H9 (cell line): ENCODE measurements around the gene PNKD. TPM values are rescaled to one million over a fixed set of nuclear protein-coding genes. Genes with fewer than 3 reads are reported as not detected.

ENCODE experiments used
- DNase-seq: peaks from one replicate; pipeline ENCODE4 v3.0.0-alpha.2; 2017
- H2AFZ ChIP-seq: one replicate; pipeline ENCODE4 v1.6.1; 2013; ENCODE audit warnings: mild to moderate bottlenecking, low read length, control low read depth, moderate library complexity
- H2AK5ac ChIP-seq: 2 replicates; pipeline ENCODE4 v1.6.1; 2013; ENCODE audit warnings: low read length, control low read depth, mixed read lengths; ENCODE audit not compliant: insufficient read length
- H2BK120ac ChIP-seq: one replicate; pipeline ENCODE4 v1.6.1; 2013; ENCODE audit warnings: low read depth, mild to moderate bottlenecking, low read length, control low read depth, inconsistent platforms; ENCODE audit not compliant: poor library complexity, severe bottlenecking
- H2BK12ac ChIP-seq: 2 replicates; pipeline ENCODE4 v1.6.1; 2013; ENCODE audit warnings: low read length, control low read depth, mixed read lengths, low read depth; ENCODE audit not compliant: insufficient read length
- H2BK15ac ChIP-seq: 2 replicates; pipeline ENCODE4 v1.6.1; 2013; ENCODE audit warnings: low read depth, low read length, control low read depth
- H2BK20ac ChIP-seq: one replicate; pipeline ENCODE4 v1.6.1; 2013; ENCODE audit warnings: low read depth, mild to moderate bottlenecking, low read length, control low read depth, inconsistent platforms; ENCODE audit not compliant: poor library complexity, severe bottlenecking
- H2BK5ac ChIP-seq: 2 replicates; pipeline ENCODE4 v1.6.1; 2013; ENCODE audit warnings: low read length, control low read depth, mixed read lengths; ENCODE audit not compliant: insufficient read length
- H3K14ac ChIP-seq: 2 replicates; pipeline ENCODE4 v1.6.1; 2013; ENCODE audit warnings: low read length, control low read depth; ENCODE audit not compliant: insufficient read depth
- H3K18ac ChIP-seq: 2 replicates; pipeline ENCODE4 v1.6.1; 2013; ENCODE audit warnings: low read depth, mild to moderate bottlenecking, mixed read lengths, low read length, control low read depth; ENCODE audit not compliant: insufficient read length
- H3K23ac ChIP-seq: 2 replicates; pipeline ENCODE4 v1.6.1; 2013; ENCODE audit warnings: low read length, control low read depth, mixed read lengths, low read depth; ENCODE audit not compliant: insufficient read length
- H3K23me2 ChIP-seq: 2 replicates; pipeline ENCODE4 v1.6.1; 2013; ENCODE audit warnings: low read depth, mild to moderate bottlenecking, mixed read lengths, low read length, control low read depth; ENCODE audit not compliant: insufficient read length, poor library complexity, severe bottlenecking
- H3K27ac ChIP-seq: 2 replicates; pipeline ENCODE4 v1.5.1; 2013; ENCODE audit warnings: low read length, control low read depth, mixed read lengths, low read depth; ENCODE audit not compliant: insufficient read length
- H3K27me3 ChIP-seq: 2 replicates; pipeline ENCODE4 v1.6.1; 2013; ENCODE audit warnings: low read length, control low read depth, inconsistent platforms; ENCODE audit not compliant: insufficient read depth
- H3K4ac ChIP-seq: 2 replicates; pipeline ENCODE4 v1.6.1; 2013; ENCODE audit warnings: low read depth, mild to moderate bottlenecking, control low read depth, inconsistent platforms, low read length, moderate library complexity
- H3K4me1 ChIP-seq: 2 replicates; pipeline ENCODE4 v1.6.1; 2013; ENCODE audit warnings: low read length, control low read depth, inconsistent platforms; ENCODE audit not compliant: insufficient read depth
- H3K4me2 ChIP-seq: 2 replicates; pipeline ENCODE4 v1.6.1; 2013; ENCODE audit warnings: low read length, control low read depth, mixed read lengths; ENCODE audit not compliant: insufficient read length, insufficient read depth
- H3K56ac ChIP-seq: 2 replicates; pipeline ENCODE4 v1.6.1; 2013; ENCODE audit warnings: low read depth, mild to moderate bottlenecking, mixed read lengths, low read length, control low read depth; ENCODE audit not compliant: insufficient read length
- H3K79me1 ChIP-seq: 2 replicates; pipeline ENCODE4 v1.6.1; 2013; ENCODE audit warnings: low read depth, mild to moderate bottlenecking, moderate library complexity, low read length, control low read depth, inconsistent platforms; ENCODE audit not compliant: insufficient read depth, poor library complexity, severe bottlenecking
- H3K79me2 ChIP-seq: 2 replicates; pipeline ENCODE4 v1.6.1; 2013; ENCODE audit warnings: low read length, control low read depth, inconsistent platforms; ENCODE audit not compliant: insufficient read depth
- H3K9ac ChIP-seq: 2 replicates; pipeline ENCODE4 v1.6.1; 2013; ENCODE audit warnings: low read length, control low read depth, mixed read lengths; ENCODE audit not compliant: insufficient read length; ENCODE audit errors: extremely low read depth
- H3K9me3 ChIP-seq: one replicate; pipeline ENCODE4 v1.6.1; 2013; ENCODE audit warnings: low read depth, low read length, inconsistent platforms; ENCODE audit not compliant: control insufficient read depth
- H3T11ph ChIP-seq: one replicate; pipeline ENCODE4 v1.6.1; 2013; ENCODE audit warnings: mild to moderate bottlenecking, low read length, control low read depth, inconsistent platforms
- H4K20me1 ChIP-seq: one replicate; pipeline ENCODE4 v1.6.1; 2013; ENCODE audit not compliant: control insufficient read depth, insufficient read length, insufficient read depth
- H4K5ac ChIP-seq: 2 replicates; pipeline ENCODE4 v1.6.1; 2013; ENCODE audit warnings: low read depth, mild to moderate bottlenecking, mixed read lengths, low read length, control low read depth; ENCODE audit not compliant: insufficient read length
- H4K8ac ChIP-seq: replicated peaks from 2 replicates; pipeline ENCODE4 v1.6.1; 2013; ENCODE audit warnings: low read length, control low read depth, mixed read lengths, low read depth; ENCODE audit not compliant: insufficient read length
- H4K91ac ChIP-seq: 2 replicates; pipeline ENCODE4 v1.6.1; 2013; ENCODE audit warnings: low read depth, mild to moderate bottlenecking, moderate library complexity, mixed read lengths, low read length, control low read depth; ENCODE audit not compliant: insufficient read length
- H3K27ac Mint-ChIP-seq, 3 experiments: 2 replicates in 2 of 3; 3 replicates in 1 of 3; pipeline ENCODE4 v1.8.0; 2020 to 2021; ENCODE audit warnings: mixed read lengths in 3 of 3, mild to moderate bottlenecking in 1 of 3, moderate library complexity in 1 of 3
- H3K27me3 Mint-ChIP-seq: 2 replicates; pipeline ENCODE4 v1.8.0; 2021; ENCODE audit warnings: low read depth, mild to moderate bottlenecking, moderate library complexity, mixed read lengths
- H3K36me3 Mint-ChIP-seq, 3 experiments: 2 replicates in 2 of 3; 3 replicates in 1 of 3; pipeline ENCODE4 v1.8.0; 2020 to 2021; ENCODE audit warnings: low read depth in 3 of 3, mixed read lengths in 3 of 3; ENCODE audit not compliant: insufficient read depth in 1 of 3
- H3K4me1 Mint-ChIP-seq, 2 experiments: 2 replicates each; pipeline ENCODE4 v1.8.0; 2020; ENCODE audit warnings: mixed read lengths in 2 of 2
- H3K4me3 Mint-ChIP-seq, 2 experiments: 2 replicates in 1 of 2; 3 replicates in 1 of 2; pipeline ENCODE4 v1.8.0; 2020 to 2021; ENCODE audit warnings: mild to moderate bottlenecking in 2 of 2, mixed read lengths in 2 of 2, moderate library complexity in 1 of 2
- H3K9me3 Mint-ChIP-seq, 2 experiments: 2 replicates in 1 of 2; 3 replicates in 1 of 2; pipeline ENCODE4 v1.8.0; 2020; ENCODE audit warnings: mild to moderate bottlenecking in 2 of 2, mixed read lengths in 2 of 2, moderate library complexity in 1 of 2
- CTCF ChIP-seq: fragments of 200-600 bp; sonication (generic); conservative IDR thresholded peaks from 3 replicates; pipeline ENCODE4 v1.8.0; 2021; ENCODE audit warnings: antibody characterized with exemption, mild to moderate bottlenecking
- WGBS: extraction: QIAGEN DNeasy Blood & Tissue Kit; methylation state at CpG from one replicate; pipeline ENCODE4 v1.1.7; 2013; ENCODE audit warnings: missing lambda C conversion rate, low lambda C conversion rate, mixed read lengths; ENCODE audit not compliant: insufficient read length; ENCODE audit errors: extremely low coverage; 5-methylcytosine and 5-hydroxymethylcytosine counted together
- total RNA-seq: library from RNA; stranded (reverse); gene quantifications from 2 replicates; pipeline ENCODE4 v1.2.1, GENCODE V29; 2021

PNKD gene
- total RNA-seq, 1 experiment from 2014 or later, result 31.6 TPM

GRCh38 chr2:218320704-218321336 is 50.5 kb downstream of the PNKD start:
- Histone ChIP-seq H3K4me1 (0 out of 2 replicates have a peak, but pooled peaks cover 2% of the 10 kb centered on the region), H3K18ac (no peak overlapping the region), H3K4me2 (no peak overlapping the region), H3K56ac (no peak overlapping the region), H2BK12ac (no peak overlapping the region), H4K20me1 (no peaks in the 10 kb centered on the region), H4K91ac (no peak overlapping the region), H3K79me1 (no peaks in the 10 kb centered on the region), H3K4ac (no peak overlapping the region), H2BK5ac (no peak overlapping the region), H3K23me2 (peaks cover 9% of the 10 kb centered on the region), H3K79me2 (no peaks in the 10 kb centered on the region), H2BK120ac (no peak overlapping the region), H4K5ac (no peak overlapping the region), H2AFZ (no peak overlapping the region), H3K14ac (no peak overlapping the region), H3K27me3 (no peaks in the 10 kb centered on the region), H3K9me3 (no peaks in the 10 kb centered on the region), H3K9ac (no peak overlapping the region), H2BK15ac (no peak overlapping the region), H3K27ac (no peak overlapping the region), H2AK5ac (no peak overlapping the region), H3K23ac (no peak overlapping the region), H3T11ph (no peak overlapping the region), H4K8ac (no peak overlapping the region), H2BK20ac (no peak overlapping the region)
- Mint-ChIP-seq H3K27ac (no peak overlapping the region; a peak in 1 of 7 replicates), H3K4me1 (peaks cover 28 to 29% of the 10 kb centered on the region in 2 experiments), H3K4me3 (no peak overlapping the region), H3K27me3 (no peaks in the 10 kb centered on the region; the same call in 1 of the 2 replicates), H3K36me3 (no peaks in the 10 kb centered on the region), H3K9me3 (no peaks in the 10 kb centered on the region)
- TF ChIP-seq CTCF, result no peak
- DNase-seq, result no peak
- no CpG with 5 or more reads among the region's 3 CpGs for WGBS
